HepG2 (cell line): ENCODE data around the gene PSMG4. TPM values are rescaled to one million over a fixed set of nuclear protein-coding genes. Genes with fewer than 3 reads are reported as not detected.

Experiments used
- ATAC-seq: fragments of 200-7000 bp; cut with Tn5 transposase; 3 replicates; pipeline ENCODE4 v1.9.1; 2020; ENCODE audit warnings: mild to moderate bottlenecking, moderate library complexity
- BruUV-seq: library from RNA; stranded (reverse); fragments of 400-500 nt; replicated peaks from 2 replicates; lab custom pipeline; 2021; lab: Mats Ljungman, UMichigan
- CTCF ChIA-PET: fragments of 300-600 bp; formaldehyde crosslinking; extraction: SDS; loops from one replicate; lab custom pipeline; 2021; ENCODE audit warnings: low total read pairs, inconsistent platforms, low intra/inter-chr PET ratio; lab: Yijun Ruan, JAX
- POLR2A ChIA-PET: fragments of 350-600 bp; sonication (Branson Sonifier 250); formaldehyde crosslinking; loops from one replicate; lab custom pipeline; 2020; ENCODE audit warnings: antibody characterized with exemption, inconsistent platforms; lab: Yijun Ruan, JAX
- DNase-seq: peaks from one replicate; pipeline ENCODE4 v3.0.0-alpha.2; 2015; ENCODE audit warnings: low spot score
- FAIRE-seq: peaks from 3 replicates; lab custom pipeline; 2011; peaks lifted over from hg19 to GRCh38; lab: Jason Lieb, UNC
- H2AFZ ChIP-seq: one replicate; pipeline ENCODE4 v1.6.1; 2011; ENCODE audit warnings: low read length, inconsistent platforms
- H3K27ac ChIP-seq: fragments of 300-600 bp; 3 replicates; pipeline ENCODE4 v1.8.0; 2011; ENCODE audit warnings: mixed run types, mild to moderate bottlenecking, mixed read lengths, low read length, inconsistent platforms; ENCODE audit not compliant: insufficient read depth; ENCODE audit errors: extremely low read length
- H3K27me3 ChIP-seq, 2 experiments: fragments of 200-600 bp in 1 of 2; 2 replicates in 1 of 2; 3 replicates in 1 of 2; pipeline versions ENCODE4 v1.6.0 to v1.8.0; 2011; ENCODE audit warnings: low read length in 2 of 2, mild to moderate bottlenecking in 2 of 2, moderate library complexity in 2 of 2, inconsistent platforms in 1 of 2; ENCODE audit not compliant: insufficient read depth in 2 of 2, control insufficient read depth in 1 of 2
- H3K36me3 ChIP-seq, 2 experiments: fragments of 200-600 bp in 1 of 2; replicated peaks in 1 of 2; 2 replicates in 1 of 2; 3 replicates in 1 of 2; pipeline versions ENCODE4 v1.5.1 to v1.8.0; 2011; ENCODE audit warnings: low read length in 2 of 2, inconsistent platforms in 1 of 2; ENCODE audit not compliant: insufficient read depth in 2 of 2, control insufficient read depth in 1 of 2
- H3K4me1 ChIP-seq: 2 replicates; pipeline ENCODE4 v1.5.1; 2012; ENCODE audit warnings: low read length, inconsistent platforms; ENCODE audit not compliant: insufficient read depth
- H3K4me2 ChIP-seq: 2 replicates; pipeline ENCODE4 v1.6.0; 2011; ENCODE audit warnings: low read depth, low read length, inconsistent platforms
- H3K4me3 ChIP-seq, 3 experiments: fragments of 200-600 bp in 1 of 3; sonication (generic), shearing (Covaris generic) in 1 of 3; replicated peaks in 1 of 3; 2 replicates each; pipeline ENCODE4 v1.5.1; 2011 to 2016; ENCODE audit warnings: low read length in 3 of 3, inconsistent platforms in 2 of 3, low read depth in 2 of 3, mild to moderate bottlenecking in 2 of 3, control low read depth in 1 of 3, mixed read lengths in 1 of 3; ENCODE audit not compliant: insufficient read depth in 1 of 3
- H3K79me2 ChIP-seq: one replicate; pipeline ENCODE4 v1.6.1; 2011; ENCODE audit warnings: low read length, inconsistent platforms; ENCODE audit not compliant: insufficient read depth
- H3K9ac ChIP-seq: 2 replicates; pipeline ENCODE4 v1.6.0; 2011; ENCODE audit warnings: mild to moderate bottlenecking, low read depth, low read length, inconsistent platforms; ENCODE audit not compliant: insufficient read depth
- H3K9me3 ChIP-seq: 2 replicates; pipeline ENCODE4 v1.5.1; 2012; ENCODE audit warnings: mild to moderate bottlenecking, low read length
- H4K20me1 ChIP-seq: 2 replicates; pipeline ENCODE4 v1.6.0; 2011; ENCODE audit warnings: inconsistent platforms, mild to moderate bottlenecking, low read length, moderate library complexity; ENCODE audit not compliant: insufficient read depth
- ARNT ChIP-seq: fragments of 450-650 bp; IDR thresholded peaks from 2 replicates; pipeline ENCODE4 v1.6.1; 2017
- RBM22 ChIP-seq: fragments of 200-400 bp; formaldehyde crosslinking; optimal IDR thresholded peaks from 2 replicates; pipeline ENCODE3; 2017; ENCODE audit warnings: mild to moderate bottlenecking, low read length, moderate library complexity
- WGBS: methylation state at CpG from one replicate; pipeline ENCODE4 v1.1.6; 2017; ENCODE audit warnings: low lambda C conversion rate; 5-methylcytosine and 5-hydroxymethylcytosine counted together
- in situ Hi-C: cut with HindIII; loops from 2 replicates; pipeline ENCODE4 v1.10.0; 2017; ENCODE audit warnings: low pct_unique_long_range_greater_than_20kb; ENCODE audit not compliant: extremely low pct_ligation_motif_present
- intact Hi-C: fragments of 100-400 bp; cut with micrococcal nuclease; formaldehyde crosslinking; loops from one replicate; pipeline ENCODE4 v1.10.0; 2022; ENCODE audit not compliant: unreplicated experiment
- polyA plus RNA-seq, 8 experiments: library from polyadenylated mRNA; depleted of rRNA in 3 of 8; stranded (reverse) in 7 of 8; unstranded in 1 of 8; fragments of >200 nt; fragmentation: Illumina TruSeq in 4 of 8; extraction: Trizol in 4 of 8; gene quantifications; 2 replicates each; pipeline versions ENCODE4 v1.2.1 to v1.2.3, GENCODE V29; 2011 to 2016; ENCODE audit warnings: low read depth in 4 of 8, missing spikeins in 1 of 8, mixed read lengths in 1 of 8; ENCODE audit not compliant: insufficient read depth in 1 of 8
- total RNA-seq, 5 experiments: library from RNA; depleted of rRNA; stranded (reverse); fragments of >200 nt; fragmentation: Illumina TruSeq; extraction: Trizol; gene quantifications; 2 replicates each; pipeline ENCODE4 v1.2.3, GENCODE V29; 2016; ENCODE audit warnings: low read depth in 1 of 5
- TF ChIP-seq, protein P1 (sequence below): sonication (generic); formaldehyde crosslinking; IDR thresholded peaks from 2 replicates; pipeline ENCODE4 v1.4.0; 2020; ENCODE audit warnings: mild to moderate bottlenecking, missing genetic modification reagents
- TF ChIP-seq, protein P2 (sequence below): sonication (generic); formaldehyde crosslinking; IDR thresholded peaks from 2 replicates; pipeline ENCODE4 v1.5.0; 2020; ENCODE audit warnings: mild to moderate bottlenecking, missing genetic modification reagents

The PSMG4 gene
- total and polyA plus RNA-seq, 2 of the 13 experiments (the other 11 are each of a cell fraction or from before 2014, with no cell fraction given), result 28.5 to 32.8 TPM

DNA sequence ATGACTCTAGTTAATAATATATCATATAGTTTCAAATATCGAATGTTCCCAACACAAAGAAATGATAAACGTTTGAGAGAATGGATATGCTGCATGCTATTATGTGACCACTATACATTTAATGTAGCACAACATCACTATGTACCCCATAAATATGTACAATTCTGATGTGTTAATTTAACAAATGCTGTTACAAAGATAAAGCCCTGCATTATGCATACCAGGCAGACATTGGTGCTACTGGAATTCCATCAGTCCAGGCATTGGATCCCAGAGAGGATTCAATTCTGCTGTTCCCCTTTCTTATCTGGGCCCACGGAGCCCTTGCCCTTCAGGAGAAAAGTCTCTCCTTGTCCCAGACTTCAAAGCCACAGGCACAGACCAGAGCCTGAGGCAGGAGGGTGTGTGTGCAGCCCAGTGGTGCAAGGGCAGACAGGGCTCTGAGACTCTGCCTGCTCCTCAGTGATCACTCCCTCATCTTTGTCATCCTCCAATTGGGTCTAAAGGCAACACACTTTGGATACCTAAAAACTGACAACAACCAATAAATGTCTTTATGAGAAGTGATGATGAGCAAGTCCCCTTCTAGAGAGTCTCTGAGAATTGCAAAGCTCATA, 45.2 kb downstream of the PSMG4 start:
- POLR2A ChIA-PET, result no interaction called here
- in situ Hi-C loops, result no loop called here
- FAIRE-seq, result no peak

More for the DNA sequence above, 45.2 kb downstream of the PSMG4 start:
- DNase-seq, result no peak
- Histone ChIP-seq H3K79me2 (no peaks in the 10 kb centered on the region), H2AFZ (no peak overlapping the region), H4K20me1 (no peaks in the 10 kb centered on the region), H3K4me2 (no peak overlapping the region), H3K9ac (no peak overlapping the region), H3K9me3 (no peaks in the 10 kb centered on the region), H3K4me3 (no peak overlapping the region), H3K27me3 (no peaks in the 10 kb centered on the region), H3K4me1 (no peaks in the 10 kb centered on the region), H3K36me3 (peaks cover 28 to 60% of the 10 kb centered on the region in 2 experiments), H3K27ac (no peak overlapping the region)
- intact Hi-C loops, result no loop called here
- CTCF ChIA-PET, result no interaction called here
- TF ChIP-seq ARNT, result no peak
- TF ChIP-seq, protein P1, sequence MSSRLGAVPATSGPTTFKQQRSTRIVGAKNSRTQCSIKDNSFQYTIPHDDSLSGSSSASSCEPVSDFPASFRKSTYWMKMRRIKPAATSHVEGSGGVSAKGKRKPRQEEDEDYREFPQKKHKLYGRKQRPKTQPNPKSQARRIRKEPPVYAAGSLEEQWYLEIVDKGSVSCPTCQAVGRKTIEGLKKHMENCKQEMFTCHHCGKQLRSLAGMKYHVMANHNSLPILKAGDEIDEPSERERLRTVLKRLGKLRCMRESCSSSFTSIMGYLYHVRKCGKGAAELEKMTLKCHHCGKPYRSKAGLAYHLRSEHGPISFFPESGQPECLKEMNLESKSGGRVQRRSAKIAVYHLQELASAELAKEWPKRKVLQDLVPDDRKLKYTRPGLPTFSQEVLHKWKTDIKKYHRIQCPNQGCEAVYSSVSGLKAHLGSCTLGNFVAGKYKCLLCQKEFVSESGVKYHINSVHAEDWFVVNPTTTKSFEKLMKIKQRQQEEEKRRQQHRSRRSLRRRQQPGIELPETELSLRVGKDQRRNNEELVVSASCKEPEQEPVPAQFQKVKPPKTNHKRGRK (CRISPR knock-in tag), result no peak
- TF ChIP-seq, protein P2, sequence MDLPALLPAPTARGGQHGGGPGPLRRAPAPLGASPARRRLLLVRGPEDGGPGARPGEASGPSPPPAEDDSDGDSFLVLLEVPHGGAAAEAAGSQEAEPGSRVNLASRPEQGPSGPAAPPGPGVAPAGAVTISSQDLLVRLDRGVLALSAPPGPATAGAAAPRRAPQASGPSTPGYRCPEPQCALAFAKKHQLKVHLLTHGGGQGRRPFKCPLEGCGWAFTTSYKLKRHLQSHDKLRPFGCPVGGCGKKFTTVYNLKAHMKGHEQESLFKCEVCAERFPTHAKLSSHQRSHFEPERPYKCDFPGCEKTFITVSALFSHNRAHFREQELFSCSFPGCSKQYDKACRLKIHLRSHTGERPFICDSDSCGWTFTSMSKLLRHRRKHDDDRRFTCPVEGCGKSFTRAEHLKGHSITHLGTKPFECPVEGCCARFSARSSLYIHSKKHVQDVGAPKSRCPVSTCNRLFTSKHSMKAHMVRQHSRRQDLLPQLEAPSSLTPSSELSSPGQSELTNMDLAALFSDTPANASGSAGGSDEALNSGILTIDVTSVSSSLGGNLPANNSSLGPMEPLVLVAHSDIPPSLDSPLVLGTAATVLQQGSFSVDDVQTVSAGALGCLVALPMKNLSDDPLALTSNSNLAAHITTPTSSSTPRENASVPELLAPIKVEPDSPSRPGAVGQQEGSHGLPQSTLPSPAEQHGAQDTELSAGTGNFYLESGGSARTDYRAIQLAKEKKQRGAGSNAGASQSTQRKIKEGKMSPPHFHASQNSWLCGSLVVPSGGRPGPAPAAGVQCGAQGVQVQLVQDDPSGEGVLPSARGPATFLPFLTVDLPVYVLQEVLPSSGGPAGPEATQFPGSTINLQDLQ, result no peak
- peak; percentile 48 for TF ChIP-seq RBM22
- ATAC-seq, result no peak
- 92% methylated on average over 3 of the region's 3 CpGs for WGBS
- BruUV-seq, result no TSS peak
